ENCODE results near the gene MS4A1.
A peak's percentile ranks its signal among the peaks of the same experiment; 100 is the strongest.
"Not testable (repeated sequence)": the region's sequence is repeated elsewhere in the genome, so short reads cannot be mapped to it uniquely, and the experiment has no call there.

Gene MS4A1

GRCh38 chr11:60500276-60500910 is 44.7 kb downstream of the MS4A1 start:
- Histone ChIP-seq H3K4me3 (ENCODE audit: low read depth, low read length) (peak overlapping the region; percentile 24), H3K9me3 (ENCODE audit: control insufficient read depth, insufficient read depth, low read depth, low read length) (no peaks in the 10 kb centered on the region), H3K36me3 (ENCODE audit: control insufficient read depth, insufficient read depth, low read length) (no peaks in the 10 kb centered on the region), H3K27me3 (ENCODE audit: control insufficient read depth, insufficient read depth, low read length) (no peaks in the 10 kb centered on the region), H3K9ac (ENCODE audit: low read length) (peak overlapping the region; percentile 83), H3K4me1 (ENCODE audit: control insufficient read depth, insufficient read depth, low read length) (peaks cover 22% of the 10 kb centered on the region), H3K27ac (ENCODE audit: low read depth, low read length) (peak overlapping the region; percentile 80)

- H3K36me3 ChIP-seq (ENCODE audit: control insufficient read depth, insufficient read depth, low read length), result no peaks in the 10 kb centered on the region
- H3K27ac ChIP-seq (ENCODE audit: low read depth, low read length), result no peak overlapping the region
- no peaks in the 10 kb centered on the region for H3K27me3 ChIP-seq (ENCODE audit: control insufficient read depth, insufficient read depth, low read length)
- no peak overlapping the region for H3K9ac ChIP-seq (ENCODE audit: low read length)
- no peaks in the 10 kb centered on the region for H3K9me3 ChIP-seq (ENCODE audit: control insufficient read depth, insufficient read depth, low read depth, low read length)
- H3K4me1 ChIP-seq (ENCODE audit: control insufficient read depth, insufficient read depth, low read length), result peaks cover 22% of the 10 kb centered on the region
- H3K4me3 ChIP-seq (ENCODE audit: low read depth, low read length), result no peak overlapping the region
These were observed 46.7 kb downstream of the MS4A1 start for GRCh38 chr11:60502221-60502775.

GRCh38 chr11:60504219-60504905 is 48.7 kb downstream of the MS4A1 start:
- Histone ChIP-seq H3K4me3 (ENCODE audit: low read depth, low read length) (no peak overlapping the region), H3K27me3 (ENCODE audit: control insufficient read depth, insufficient read depth, low read length) (no peaks in the 10 kb centered on the region), H3K4me1 (ENCODE audit: control insufficient read depth, insufficient read depth, low read length) (peaks cover 7% of the 10 kb centered on the region; the same call in 1 of the 2 replicates), H3K9me3 (ENCODE audit: control insufficient read depth, insufficient read depth, low read depth, low read length) (peaks cover 10% of the 10 kb centered on the region), H3K9ac (ENCODE audit: low read length) (no peak overlapping the region), H3K27ac (ENCODE audit: low read depth, low read length) (no peak overlapping the region), H3K36me3 (ENCODE audit: control insufficient read depth, insufficient read depth, low read length) (no peaks in the 10 kb centered on the region)

DNA sequence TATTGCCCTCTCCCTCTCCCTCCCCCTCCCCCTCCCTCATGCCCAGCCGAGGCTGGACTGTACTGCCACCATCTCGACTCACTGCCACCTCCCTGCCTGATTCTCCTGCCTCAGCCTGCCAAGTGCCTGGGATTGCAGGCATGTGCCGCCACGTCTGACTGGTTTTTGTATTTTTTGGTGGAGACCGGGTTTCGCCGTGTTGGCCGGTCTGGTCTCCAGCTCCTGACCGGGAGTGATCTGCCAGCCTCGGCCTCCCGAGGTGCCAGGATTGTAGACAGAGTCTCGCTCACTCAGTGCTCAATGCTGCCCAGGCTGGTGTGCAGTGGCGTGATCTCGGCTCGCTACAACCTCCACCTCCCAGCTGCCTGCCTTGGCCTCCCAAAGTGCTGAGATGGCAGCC is 54.0 kb downstream of the MS4A1 start:
- not testable (repeated sequence) for H3K9ac ChIP-seq (ENCODE audit: low read length); H3K4me3 ChIP-seq (ENCODE audit: low read depth, low read length); H3K27ac ChIP-seq (ENCODE audit: low read depth, low read length); H3K36me3 ChIP-seq (ENCODE audit: control insufficient read depth, insufficient read depth, low read length); H3K27me3 ChIP-seq (ENCODE audit: control insufficient read depth, insufficient read depth, low read length); H3K4me1 ChIP-seq (ENCODE audit: control insufficient read depth, insufficient read depth, low read length)
- peaks cover 14% of the 10 kb centered on the region for H3K9me3 ChIP-seq (ENCODE audit: control insufficient read depth, insufficient read depth, low read depth, low read length)

DNA sequence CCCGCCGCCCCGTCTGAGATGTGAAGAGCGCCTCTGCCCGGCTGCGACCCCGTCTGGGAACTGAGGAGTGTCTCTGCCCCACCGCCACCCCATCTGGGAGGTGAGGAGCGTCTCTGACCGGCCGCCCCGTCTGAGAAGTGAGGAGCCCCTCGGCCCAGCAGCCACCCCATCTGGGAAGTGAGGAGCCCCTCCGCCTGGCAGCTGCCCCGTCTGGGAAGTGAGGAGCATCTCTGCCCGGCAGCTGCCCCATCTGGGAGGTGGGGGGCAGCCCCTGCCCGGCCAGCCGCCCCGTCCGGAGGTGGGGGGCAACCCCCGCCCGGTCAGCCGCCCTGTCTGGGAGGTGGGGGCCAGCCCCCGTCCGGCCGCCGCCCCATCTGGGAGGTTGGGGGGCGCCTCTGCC is 54.6 kb downstream of the MS4A1 start:
- not testable (repeated sequence) for H3K27ac ChIP-seq (ENCODE audit: low read depth, low read length); H3K9ac ChIP-seq (ENCODE audit: low read length); H3K36me3 ChIP-seq (ENCODE audit: control insufficient read depth, insufficient read depth, low read length); H3K27me3 ChIP-seq (ENCODE audit: control insufficient read depth, insufficient read depth, low read length); H3K4me3 ChIP-seq (ENCODE audit: low read depth, low read length); H3K4me1 ChIP-seq (ENCODE audit: control insufficient read depth, insufficient read depth, low read length)
- H3K9me3 ChIP-seq (ENCODE audit: control insufficient read depth, insufficient read depth, low read depth, low read length), result peaks cover 14% of the 10 kb centered on the region

DNA sequence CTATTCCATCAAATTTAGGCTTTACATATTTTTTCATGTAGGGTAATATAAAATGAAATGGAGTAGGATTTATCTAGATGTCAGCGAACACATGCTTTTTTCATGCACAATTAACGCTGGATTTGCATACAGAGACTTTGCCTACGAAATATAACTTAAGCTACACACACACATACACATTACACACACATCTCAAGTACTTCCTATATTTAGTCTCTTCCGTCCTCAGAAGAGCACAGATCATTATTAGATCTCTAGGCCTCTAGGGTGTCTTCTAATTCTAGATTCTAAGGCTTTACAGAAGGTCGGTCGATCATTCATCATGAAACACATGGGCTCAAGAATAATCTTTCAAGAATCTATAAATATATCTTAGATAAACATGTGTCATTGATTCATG is 55.7 kb downstream of the MS4A1 start:
- Histone ChIP-seq H3K27me3 (ENCODE audit: control insufficient read depth, insufficient read depth, low read length) (no peaks in the 10 kb centered on the region), H3K9ac (ENCODE audit: low read length) (no peak overlapping the region), H3K4me3 (ENCODE audit: low read depth, low read length) (no peak overlapping the region), H3K27ac (ENCODE audit: low read depth, low read length) (no peak overlapping the region), H3K36me3 (ENCODE audit: control insufficient read depth, insufficient read depth, low read length) (no peaks in the 10 kb centered on the region), H3K9me3 (ENCODE audit: control insufficient read depth, insufficient read depth, low read depth, low read length) (peaks cover 14% of the 10 kb centered on the region), H3K4me1 (ENCODE audit: control insufficient read depth, insufficient read depth, low read length) (no peaks in the 10 kb centered on the region)

DNA sequence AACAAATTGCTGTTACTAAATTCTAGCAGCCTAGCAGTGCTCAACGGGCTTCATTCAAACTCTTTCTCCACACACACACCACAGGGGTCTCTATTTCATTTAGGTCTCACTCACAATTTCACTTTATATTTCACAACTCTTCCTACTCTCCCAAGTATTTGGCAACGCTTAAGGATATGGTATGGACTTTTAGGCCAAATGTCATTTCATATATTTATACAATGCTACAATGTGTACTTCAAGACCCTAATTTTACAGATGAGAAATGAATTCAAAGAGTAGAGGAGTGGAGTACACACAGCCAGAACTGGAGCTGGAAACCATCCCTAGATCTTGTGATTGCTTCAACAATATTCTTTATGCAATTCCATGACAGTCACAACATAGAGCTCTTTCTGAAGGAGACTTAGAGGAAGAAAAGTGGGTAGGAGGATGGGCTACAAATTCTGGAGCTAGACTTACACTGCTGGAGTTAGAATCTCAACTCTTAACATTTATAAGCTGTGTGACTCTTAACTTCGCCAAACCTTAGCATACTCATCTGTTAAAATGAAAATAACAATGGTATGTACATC is 57.1 kb downstream of the MS4A1 start:
- Histone ChIP-seq H3K4me3 (ENCODE audit: low read depth, low read length) (no peak overlapping the region), H3K27me3 (ENCODE audit: control insufficient read depth, insufficient read depth, low read length) (no peaks in the 10 kb centered on the region), H3K27ac (ENCODE audit: low read depth, low read length) (no peak overlapping the region), H3K36me3 (ENCODE audit: control insufficient read depth, insufficient read depth, low read length) (no peaks in the 10 kb centered on the region), H3K9me3 (ENCODE audit: control insufficient read depth, insufficient read depth, low read depth, low read length) (peaks cover 14% of the 10 kb centered on the region), H3K9ac (ENCODE audit: low read length) (no peak overlapping the region), H3K4me1 (ENCODE audit: control insufficient read depth, insufficient read depth, low read length) (no peaks in the 10 kb centered on the region)

GRCh38 chr11:60513496-60514460 is 58.1 kb downstream of the MS4A1 start:
- no peak overlapping the region for H3K9ac ChIP-seq (ENCODE audit: low read length)
- H3K4me3 ChIP-seq (ENCODE audit: low read depth, low read length), result no peak overlapping the region
- no peaks in the 10 kb centered on the region for H3K36me3 ChIP-seq (ENCODE audit: control insufficient read depth, insufficient read depth, low read length)
- no peaks in the 10 kb centered on the region for H3K27me3 ChIP-seq (ENCODE audit: control insufficient read depth, insufficient read depth, low read length)
- H3K27ac ChIP-seq (ENCODE audit: low read depth, low read length), result no peak overlapping the region
- H3K9me3 ChIP-seq (ENCODE audit: control insufficient read depth, insufficient read depth, low read depth, low read length), result peaks cover 10% of the 10 kb centered on the region
- no peaks in the 10 kb centered on the region for H3K4me1 ChIP-seq (ENCODE audit: control insufficient read depth, insufficient read depth, low read length)

DNA sequence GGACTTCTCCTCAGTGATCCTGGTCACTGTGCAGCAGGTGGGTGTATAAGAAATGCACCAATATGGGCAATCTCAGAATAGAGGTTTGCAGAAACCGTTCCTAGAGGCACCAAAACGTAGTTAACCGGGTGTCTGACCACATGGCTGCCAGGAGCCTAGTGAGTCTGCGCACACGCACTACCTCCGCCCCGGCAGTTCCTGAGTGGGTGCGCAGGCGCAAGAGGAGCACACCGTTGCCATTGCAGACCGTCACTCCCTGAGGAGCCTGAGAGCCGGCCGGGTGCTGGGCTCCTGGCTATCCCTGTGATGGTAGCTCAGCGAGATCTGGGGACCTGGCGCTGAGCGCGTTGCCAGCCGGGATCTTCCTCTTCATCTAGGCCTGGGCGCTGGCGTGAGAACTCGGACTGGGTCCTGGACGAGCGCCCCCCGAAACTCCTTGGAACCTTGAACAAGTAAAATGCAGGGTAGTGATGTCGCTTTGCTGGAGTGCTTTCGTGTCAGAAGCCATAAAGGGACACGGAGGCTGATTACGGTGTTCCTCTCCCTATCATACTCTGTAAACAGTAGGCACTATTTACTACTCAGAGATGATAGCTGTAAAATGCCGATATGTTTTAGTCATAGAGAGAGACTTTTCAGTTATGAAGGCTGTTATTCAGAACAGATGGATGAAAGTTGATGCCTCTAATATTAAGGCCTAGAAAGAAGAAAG is 59.7 kb downstream of the MS4A1 start, which contains the start of gene MS4A13:
Gene MS4A13, plus strand, starts transcription at position 249 of the 712 bp plus-strand sequence. CDS start 2,692 bp downstream, outside the sequence.
- Histone ChIP-seq H3K9me3 (ENCODE audit: control insufficient read depth, insufficient read depth, low read depth, low read length) (peaks cover 1% of the 10 kb centered on the region; the same call in 1 of the 2 replicates), H3K4me3 (ENCODE audit: low read depth, low read length) (no peak within 1 kb of the TSS), H3K36me3 (ENCODE audit: control insufficient read depth, insufficient read depth, low read length) (no peaks in the 10 kb centered on the region), H3K9ac (ENCODE audit: low read length) (no peak within 1 kb of the TSS), H3K27me3 (ENCODE audit: control insufficient read depth, insufficient read depth, low read length) (no peaks in the 10 kb centered on the region), H3K4me1 (ENCODE audit: control insufficient read depth, insufficient read depth, low read length) (no peaks in the 10 kb centered on the region), H3K27ac (ENCODE audit: low read depth, low read length) (no peak within 1 kb of the TSS)

All from HUES6 (cell line).